ENCODE results near the gene MED7.

The MED7 gene

DNA sequence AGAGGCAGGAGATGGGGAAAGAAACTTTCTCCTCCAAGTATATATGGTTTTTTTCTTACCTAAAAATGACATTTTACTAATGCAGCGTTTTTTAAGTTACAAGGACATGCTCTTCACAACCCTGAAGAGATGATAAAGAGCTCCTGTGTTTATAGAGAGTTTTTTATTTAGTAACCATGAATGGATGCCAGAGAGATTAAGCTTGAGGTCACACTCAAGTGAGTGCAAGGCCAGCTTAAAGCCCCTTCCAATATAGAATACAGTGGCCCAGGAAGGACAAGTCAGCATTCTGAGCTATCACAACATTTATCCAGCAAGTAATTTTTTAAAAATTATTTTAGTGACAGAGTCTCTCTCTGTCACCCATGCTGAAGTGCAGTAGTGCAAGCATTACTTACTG is 27.2 kb downstream of the MED7 start:
- H3K27ac ChIP-seq, result no peak overlapping the region
- TF ChIP-seq ZFX (IDR thresholded peaks at IDR 0.05), result no peak
- TF ChIP-seq, protein P1, sequence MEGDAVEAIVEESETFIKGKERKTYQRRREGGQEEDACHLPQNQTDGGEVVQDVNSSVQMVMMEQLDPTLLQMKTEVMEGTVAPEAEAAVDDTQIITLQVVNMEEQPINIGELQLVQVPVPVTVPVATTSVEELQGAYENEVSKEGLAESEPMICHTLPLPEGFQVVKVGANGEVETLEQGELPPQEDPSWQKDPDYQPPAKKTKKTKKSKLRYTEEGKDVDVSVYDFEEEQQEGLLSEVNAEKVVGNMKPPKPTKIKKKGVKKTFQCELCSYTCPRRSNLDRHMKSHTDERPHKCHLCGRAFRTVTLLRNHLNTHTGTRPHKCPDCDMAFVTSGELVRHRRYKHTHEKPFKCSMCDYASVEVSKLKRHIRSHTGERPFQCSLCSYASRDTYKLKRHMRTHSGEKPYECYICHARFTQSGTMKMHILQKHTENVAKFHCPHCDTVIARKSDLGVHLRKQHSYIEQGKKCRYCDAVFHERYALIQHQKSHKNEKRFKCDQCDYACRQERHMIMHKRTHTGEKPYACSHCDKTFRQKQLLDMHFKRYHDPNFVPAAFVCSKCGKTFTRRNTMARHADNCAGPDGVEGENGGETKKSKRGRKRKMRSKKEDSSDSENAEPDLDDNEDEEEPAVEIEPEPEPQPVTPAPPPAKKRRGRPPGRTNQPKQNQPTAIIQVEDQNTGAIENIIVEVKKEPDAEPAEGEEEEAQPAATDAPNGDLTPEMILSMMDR (conservative IDR thresholded peaks at IDR 0.05), result no peak

DNA sequence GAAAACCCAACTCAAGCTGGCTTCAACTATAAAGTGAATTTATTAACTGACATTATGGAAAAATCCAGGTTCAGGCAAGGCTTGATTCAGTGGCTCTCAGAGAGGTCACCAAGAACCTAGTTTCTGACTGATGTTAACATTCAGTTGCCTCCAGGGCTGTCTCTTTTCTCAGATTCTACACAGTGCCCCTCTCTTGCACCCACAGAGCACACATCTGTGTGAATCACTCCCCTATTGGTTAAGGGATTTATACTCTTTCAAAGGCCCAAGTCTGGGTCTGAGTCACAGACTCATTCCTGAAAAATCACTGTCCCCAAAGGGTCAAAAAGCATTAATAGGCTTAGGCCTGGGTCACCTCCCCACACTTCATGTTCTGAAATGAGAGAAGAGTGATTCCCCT is 27.7 kb downstream of the MED7 start:
- no peak overlapping the region for H3K27ac ChIP-seq
- TF ChIP-seq ZFX (IDR thresholded peaks at IDR 0.05), result no peak
- TF ChIP-seq, protein P1 (conservative IDR thresholded peaks at IDR 0.05), result no peak

DNA sequence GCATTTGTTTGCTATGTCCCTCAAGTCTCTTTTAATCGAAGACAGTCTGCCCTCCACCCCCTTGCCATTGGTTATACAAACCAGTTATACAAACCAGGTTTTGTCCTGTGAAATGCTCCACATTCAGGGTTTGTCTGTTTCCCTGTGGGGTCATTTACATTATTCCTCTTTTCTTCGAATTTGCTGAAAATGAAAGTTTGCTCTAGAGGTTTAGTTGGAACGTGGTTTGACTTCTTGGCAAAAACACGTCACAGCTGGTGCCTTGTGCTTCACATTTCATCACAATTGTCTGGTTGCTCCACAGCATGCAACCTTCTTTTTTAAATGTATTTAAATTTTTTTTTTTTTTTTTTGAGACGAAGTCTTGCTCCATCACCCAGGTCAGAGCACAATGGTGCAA is 29.7 kb downstream of the MED7 start:
- TF ChIP-seq, protein P1 (conservative IDR thresholded peaks at IDR 0.05), result no peak
- no peak for TF ChIP-seq ZFX (IDR thresholded peaks at IDR 0.05)

DNA sequence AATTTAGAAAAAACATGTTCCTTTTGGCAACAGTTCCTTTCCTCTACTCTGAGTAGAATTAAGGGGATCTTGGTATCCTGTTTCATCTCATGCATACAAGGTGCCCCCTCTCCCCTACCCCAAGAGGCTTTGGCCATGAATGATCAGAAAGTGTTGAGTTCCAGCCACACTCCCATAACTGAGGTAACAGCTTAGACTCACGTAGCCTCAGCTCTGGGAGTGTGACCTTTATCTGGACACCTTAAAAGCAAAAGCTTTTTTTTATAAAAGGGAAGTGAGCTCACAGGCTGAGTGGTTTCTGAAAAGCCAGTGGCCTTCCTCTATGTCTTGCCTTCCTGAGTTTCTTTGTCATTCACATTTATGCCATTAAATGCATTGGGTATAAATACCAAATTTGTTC is 32.9 kb downstream of the MED7 start:
- H3K27ac ChIP-seq, result no peak overlapping the region
- TF ChIP-seq, protein P1 (conservative IDR thresholded peaks at IDR 0.05), result no peak
- no peak for TF ChIP-seq ZFX (IDR thresholded peaks at IDR 0.05)

More for the DNA sequence above, 29.7 kb downstream of the MED7 start:
- no peak overlapping the region for H3K27ac ChIP-seq

DNA sequence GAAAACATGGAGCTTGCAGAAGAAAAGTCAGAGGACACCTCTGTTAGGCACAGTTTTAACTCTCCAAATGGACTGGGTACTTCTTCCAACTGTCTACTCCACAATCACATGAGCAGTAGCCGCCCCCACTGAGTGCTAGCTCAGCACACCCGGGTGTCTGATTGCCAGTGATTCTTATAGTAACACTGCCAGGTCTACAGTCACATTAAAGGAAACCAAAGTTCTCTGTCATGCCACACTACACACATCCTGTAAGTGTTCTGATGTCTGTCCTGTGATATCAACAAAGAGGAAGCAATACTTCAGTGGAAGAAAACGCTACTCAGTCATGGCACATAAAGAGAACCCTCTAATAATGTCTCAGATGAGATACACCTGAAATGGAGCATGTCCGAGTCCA is 33.7 kb downstream of the MED7 start, which contains the start of gene HAVCR2:
Gene HAVCR2 (minus strand): TSS at position 69 of the 400 bp plus-strand sequence. CDS start 61 bp downstream, at position 8.
- no peak within 1 kb of the TSS for H3K27ac ChIP-seq
- TF ChIP-seq ZFX (IDR thresholded peaks at IDR 0.05), result no peak
- TF ChIP-seq, protein P1 (conservative IDR thresholded peaks at IDR 0.05), result no peak

DNA sequence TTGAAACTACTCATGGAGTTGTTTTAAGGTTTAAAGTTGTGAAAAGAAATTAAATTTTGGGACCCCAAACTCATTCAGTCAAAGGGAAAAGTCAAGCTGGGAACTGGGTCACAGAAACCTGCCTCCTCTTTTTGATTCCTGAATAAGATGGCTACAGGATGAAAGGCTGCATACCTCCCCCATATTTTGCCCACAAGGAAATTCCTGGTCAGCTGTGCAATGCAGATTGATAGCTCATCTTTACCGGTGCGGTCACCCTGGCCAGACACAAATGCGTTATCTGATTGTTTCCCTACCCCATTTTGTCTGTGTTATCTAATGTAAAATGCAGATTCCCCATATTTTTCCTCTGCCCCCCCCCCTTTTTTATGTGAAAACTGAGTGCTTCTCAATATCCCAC is 35.2 kb downstream of the MED7 start:
- H3K27ac ChIP-seq, result no peak overlapping the region
- TF ChIP-seq, protein P1 (conservative IDR thresholded peaks at IDR 0.05), result no peak
- TF ChIP-seq ZFX (IDR thresholded peaks at IDR 0.05), result no peak

DNA sequence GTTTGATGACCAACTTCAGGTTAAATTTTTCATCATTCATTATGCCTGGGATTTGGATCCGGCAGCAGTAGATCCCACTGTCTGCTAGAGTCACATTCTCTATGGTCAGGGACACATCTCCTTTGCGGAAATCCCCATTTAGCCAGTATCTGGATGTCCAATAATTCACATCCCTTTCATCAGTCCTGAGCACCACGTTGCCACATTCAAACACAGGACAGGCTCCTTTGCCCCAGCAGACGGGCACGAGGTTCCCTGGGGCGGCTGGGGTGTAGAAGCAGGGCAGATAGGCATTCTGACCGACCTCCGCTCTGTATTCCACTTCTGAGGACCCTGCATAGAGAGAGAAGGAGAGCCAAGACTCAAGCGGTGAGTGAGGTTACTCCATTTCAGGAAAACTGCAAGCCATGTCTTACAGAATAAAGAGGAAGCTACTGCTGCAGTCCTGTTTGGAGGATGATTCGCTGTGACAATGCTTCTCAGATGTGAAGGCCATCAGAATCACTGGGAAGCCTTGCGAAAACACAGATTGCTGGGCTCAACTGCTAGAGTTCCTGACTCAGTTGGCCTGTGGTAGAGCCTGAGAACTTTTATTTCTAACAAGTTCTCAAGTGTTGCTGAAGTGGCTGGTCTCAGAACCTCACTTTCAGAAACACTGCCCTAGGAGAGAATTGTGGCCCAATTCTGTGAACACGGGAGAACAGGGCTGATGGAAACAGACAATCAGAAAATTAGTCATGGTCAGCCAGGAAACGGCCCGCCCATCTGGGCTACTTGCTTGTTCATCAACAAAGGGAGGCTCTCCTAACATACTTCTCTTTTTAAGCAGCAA is 35.8 kb downstream of the MED7 start:
- H3K27ac ChIP-seq, result no peak overlapping the region
- no peak for TF ChIP-seq ZFX (IDR thresholded peaks at IDR 0.05)
- TF ChIP-seq, protein P1 (conservative IDR thresholded peaks at IDR 0.05), result no peak

Data from C4-2B (cell line).